ENCODE data around the gene ARHGAP19. TPM values are rescaled to one million over a fixed set of nuclear protein-coding genes. Genes with fewer than 3 reads are reported as not detected.

ARHGAP19 gene
- total and polyA plus RNA-seq, 9 of the 15 experiments (the other 6 are each of a cell fraction or from before 2014, with no cell fraction given): 14.8 to 49.5 (median 26.8) TPM

GRCh38 chr10:97173036-97173435 is 119.4 kb downstream of the ARHGAP19 start:
- in situ Hi-C loops (cut with MboI) (no loop called here), intact Hi-C loops (cut with micrococcal nuclease) (no loop called here)
- H3K27ac ChIP-seq (ENCODE audit: extremely low read depth, low read depth, low read length): no peak overlapping the region
- ChIA-PET POLR2A (interaction anchor here (0.6 kb wide), 1 partner anchor 665 kb away, joined by 5 read pairs; no protein-coding TSS in a partner anchor), CTCF (ENCODE audit: low intra/inter-chr PET ratio) (no interaction called here)
- H3K4me1 ChIP-seq (replicated peaks in 1 of 2; ENCODE audit: control insufficient read depth in 2 of 2, insufficient read depth in 2 of 2, low read length in 2 of 2): no peaks in the 10 kb centered on the region
- FAIRE-seq (no peak), DNase-seq (ENCODE audit: extremely low read depth in 1 of 4, low spot score in 3 of 4) (no peak), ATAC-seq (no peak)
- no peaks in the 10 kb centered on the region for H4K20me1 ChIP-seq (replicated peaks; ENCODE audit: control insufficient read depth, insufficient read depth, low read length)
- H2AFZ ChIP-seq (ENCODE audit: low read depth, low read length): no peak overlapping the region
- H3K4me3 ChIP-seq: no peak overlapping the region
- H3K4me2 ChIP-seq (ENCODE audit: insufficient read depth, low read length): no peak overlapping the region
- H3K36me3 ChIP-seq (ENCODE audit: control insufficient read depth, insufficient read depth, low read length): no peaks in the 10 kb centered on the region
- H3K9ac ChIP-seq (ENCODE audit: insufficient read depth in 1 of 2, low read depth in 2 of 2, low read length in 2 of 2): no peak overlapping the region
- no peaks in the 10 kb centered on the region for H3K79me2 ChIP-seq (ENCODE audit: control insufficient read depth, insufficient read depth, low read length)
- TF ChIP-seq ZNF212 (CRISPR knock-in tag; IDR thresholded peaks at IDR 0.05) (no peak), MITF (IDR thresholded peaks at IDR 0.05) (no peak), HES1 (IDR thresholded peaks at IDR 0.05; ENCODE audit: low read depth) (no peak), BACH1 (tag; IDR thresholded peaks at IDR 0.05) (no peak), POLR2AphosphoS2 (IDR thresholded peaks at IDR 0.05; ENCODE audit: low read length) (no peak), SP1 (CRISPR knock-in tag; IDR thresholded peaks at IDR 0.05) (no peak), ZNF644 (tag; IDR thresholded peaks at IDR 0.05; ENCODE audit: low read depth) (no peak), CREBBP (IDR thresholded peaks at IDR 0.05; ENCODE audit: low read depth, low read length) (no peak), NFATC3 (IDR thresholded peaks at IDR 0.05) (no peak), MTA2 (IDR thresholded peaks at IDR 0.05; ENCODE audit: low read depth) (no peak), MYNN (IDR thresholded peaks at IDR 0.05) (no peak), MYNN (CRISPR knock-in tag; IDR thresholded peaks at IDR 0.05) (no peak), DEAF1 (CRISPR knock-in tag; IDR thresholded peaks at IDR 0.05) (no peak), ZBTB17 (CRISPR knock-in tag; IDR thresholded peaks at IDR 0.05) (no peak), SMAD3 (CRISPR knock-in tag; conservative IDR thresholded peaks at IDR 0.05) (no peak), MXI1 (IDR thresholded peaks at IDR 0.05; ENCODE audit: low read depth, low read length) (no peak), NFIX (CRISPR knock-in tag; IDR thresholded peaks at IDR 0.05; ENCODE audit: low read depth) (no peak), SIRT6 (IDR thresholded peaks at IDR 0.05; ENCODE audit: low read depth, low read length) (no peak), PYGO2 (tag; IDR thresholded peaks at IDR 0.05) (no peak)
- no TSS peak for BruUV-seq (replicated peaks)
- H3K9me1 ChIP-seq (ENCODE audit: control insufficient read depth, insufficient read depth, low read length): no peaks in the 10 kb centered on the region
- H3K27me3 ChIP-seq (ENCODE audit: control insufficient read depth in 2 of 2, insufficient read depth in 2 of 2, low read length in 2 of 2): peaks cover 8 to 41% of the 10 kb centered on the region in 2 experiments; a peak in 4 of 5 replicates
- WGBS (ENCODE audit: insufficient coverage, low coverage, missing lambda C conversion rate): 5% methylated on average over 4 of the region's 6 CpGs
- no peaks in the 10 kb centered on the region for H3K9me3 ChIP-seq (replicated peaks; ENCODE audit: control insufficient read depth, insufficient read depth, low read depth, low read length)

Measured in K562 (cell line).